Tibial nerve (tissue), 4 donors: ENCODE data around the gene IGF2.

Experiments
- EP300 ChIP-seq, 2 donors: sonication (generic); formaldehyde crosslinking; IDR thresholded peaks; one replicate each; pipeline ENCODE4 v1.6.1; 2017; ENCODE audit warnings: antibody characterized with exemption in 2 of 2, mild to moderate bottlenecking in 1 of 2
- TF ChIP-seq, protein P1 (sequence below), 5 experiments: fragments of 200-600 bp in 3 of 5; fragments of 450-650 bp in 2 of 5; sonication (generic) in 3 of 5; IDR thresholded peaks; one replicate each; pipeline ENCODE4 v1.5.1; 2016 to 2019; ENCODE audit warnings: antibody characterized with exemption in 5 of 5, mild to moderate bottlenecking in 3 of 5, moderate library complexity in 2 of 5

DNA sequence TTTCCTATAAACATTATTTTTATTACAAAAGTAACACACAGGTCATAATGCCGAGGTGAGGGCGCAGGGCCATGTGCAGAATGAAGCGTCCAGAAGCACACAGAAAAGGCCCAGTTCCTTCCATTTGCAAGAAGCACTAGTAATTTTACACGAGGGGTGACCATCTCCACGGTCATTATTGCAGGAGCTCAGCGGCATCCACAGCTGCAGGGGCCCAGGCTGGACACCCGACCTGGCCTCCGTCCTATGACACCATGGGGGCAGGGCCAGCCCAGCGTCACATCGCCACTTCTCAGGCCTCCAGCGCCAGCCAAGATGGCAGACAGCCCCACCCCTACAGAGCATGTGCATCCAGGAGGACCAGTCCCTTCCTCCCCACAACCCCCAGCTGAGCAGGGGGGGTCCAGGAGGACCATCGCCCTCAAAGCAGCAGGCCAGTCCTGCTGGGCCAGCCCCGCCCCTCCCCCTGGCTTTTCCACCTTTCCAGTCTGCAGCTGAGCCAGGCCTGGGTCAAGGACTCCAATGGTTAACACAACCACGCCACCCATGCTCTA, 3.5 kb downstream of the IGF2 start:
- TF ChIP-seq, protein P1, sequence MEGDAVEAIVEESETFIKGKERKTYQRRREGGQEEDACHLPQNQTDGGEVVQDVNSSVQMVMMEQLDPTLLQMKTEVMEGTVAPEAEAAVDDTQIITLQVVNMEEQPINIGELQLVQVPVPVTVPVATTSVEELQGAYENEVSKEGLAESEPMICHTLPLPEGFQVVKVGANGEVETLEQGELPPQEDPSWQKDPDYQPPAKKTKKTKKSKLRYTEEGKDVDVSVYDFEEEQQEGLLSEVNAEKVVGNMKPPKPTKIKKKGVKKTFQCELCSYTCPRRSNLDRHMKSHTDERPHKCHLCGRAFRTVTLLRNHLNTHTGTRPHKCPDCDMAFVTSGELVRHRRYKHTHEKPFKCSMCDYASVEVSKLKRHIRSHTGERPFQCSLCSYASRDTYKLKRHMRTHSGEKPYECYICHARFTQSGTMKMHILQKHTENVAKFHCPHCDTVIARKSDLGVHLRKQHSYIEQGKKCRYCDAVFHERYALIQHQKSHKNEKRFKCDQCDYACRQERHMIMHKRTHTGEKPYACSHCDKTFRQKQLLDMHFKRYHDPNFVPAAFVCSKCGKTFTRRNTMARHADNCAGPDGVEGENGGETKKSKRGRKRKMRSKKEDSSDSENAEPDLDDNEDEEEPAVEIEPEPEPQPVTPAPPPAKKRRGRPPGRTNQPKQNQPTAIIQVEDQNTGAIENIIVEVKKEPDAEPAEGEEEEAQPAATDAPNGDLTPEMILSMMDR (IDR thresholded peaks at IDR 0.05), result no peak
- no peak for TF ChIP-seq EP300 (IDR thresholded peaks at IDR 0.05)
